ENCODE data around the gene SLC24A3. TPM values are rescaled to one million over a fixed set of nuclear protein-coding genes. Genes with fewer than 3 reads are reported as not detected.

SLC24A3 gene
- total and polyA plus RNA-seq, 2 experiments from 2014 or later: not detected

- H3K27me3 ChIP-seq (replicated peaks; ENCODE audit: insufficient read depth): no peaks in the 10 kb centered on the region
- H3K9me2 ChIP-seq (ENCODE audit: insufficient read depth): no peaks in the 10 kb centered on the region
- no peak for DNase-seq
- no peaks in the 10 kb centered on the region for H3K9me3 ChIP-seq (ENCODE audit: low read depth)
- no peaks in the 10 kb centered on the region for H3K4me1 ChIP-seq (ENCODE audit: insufficient read depth)
- no peak overlapping the region for H2AFZ ChIP-seq
- in situ Hi-C loops (cut with MboI): no loop called here
- no peak overlapping the region for H3K27ac ChIP-seq
- no peaks in the 10 kb centered on the region for H3K36me3 ChIP-seq (ENCODE audit: low read depth)
- no peak for TF ChIP-seq EZH2 (IDR thresholded peaks at IDR 0.05; ENCODE audit: insufficient read depth, poor library complexity, severe bottlenecking)
- no peak for TF ChIP-seq EZH2phosphoT487 (IDR thresholded peaks at IDR 0.05; ENCODE audit: insufficient read depth, low read depth)
- H3K4me2 ChIP-seq (ENCODE audit: unreplicated experiment): no peak overlapping the region
- 46 to 47% methylated on average over 3 of the region's 3 CpGs for WGBS, 2 experiments (ENCODE audit: low coverage in 1 of 2, low lambda C conversion rate in 2 of 2, missing lambda C conversion rate in 2 of 2)
- no peak overlapping the region for H3K4me3 ChIP-seq
- no peak overlapping the region for H3K9ac ChIP-seq
- no peaks in the 10 kb centered on the region for H3F3A ChIP-seq (ENCODE audit: insufficient read depth)
- no peaks in the 10 kb centered on the region for H4K20me1 ChIP-seq (ENCODE audit: insufficient read depth)
- H3K79me2 ChIP-seq (ENCODE audit: insufficient read depth): no peaks in the 10 kb centered on the region
Observed at GRCh38 chr20:19624221-19624965, 412.0 kb downstream of the SLC24A3 start.

- H3K27ac ChIP-seq: no peak overlapping the region
- H2AFZ ChIP-seq: no peak overlapping the region
- no peak overlapping the region for H3K9ac ChIP-seq
- no peaks in the 10 kb centered on the region for H3F3A ChIP-seq (ENCODE audit: insufficient read depth)
- no peak overlapping the region for H3K4me3 ChIP-seq
- no peaks in the 10 kb centered on the region for H3K4me1 ChIP-seq (ENCODE audit: insufficient read depth)
- H3K9me2 ChIP-seq (ENCODE audit: insufficient read depth): no peaks in the 10 kb centered on the region
- no peak for DNase-seq
- in situ Hi-C loops (cut with MboI): no loop called here
- H3K79me2 ChIP-seq (ENCODE audit: insufficient read depth): no peaks in the 10 kb centered on the region
- 48 to 73% methylated on average over 1 of the region's 1 CpG for WGBS, 2 experiments (ENCODE audit: low coverage in 1 of 2, low lambda C conversion rate in 2 of 2, missing lambda C conversion rate in 2 of 2)
- no peaks in the 10 kb centered on the region for H3K9me3 ChIP-seq (ENCODE audit: low read depth)
- H3K4me2 ChIP-seq (ENCODE audit: unreplicated experiment): no peak overlapping the region
- no peaks in the 10 kb centered on the region for H4K20me1 ChIP-seq (ENCODE audit: insufficient read depth)
- no peaks in the 10 kb centered on the region for H3K27me3 ChIP-seq (replicated peaks; ENCODE audit: insufficient read depth)
- no peaks in the 10 kb centered on the region for H3K36me3 ChIP-seq (ENCODE audit: low read depth)
- TF ChIP-seq EZH2phosphoT487 (IDR thresholded peaks at IDR 0.05; ENCODE audit: insufficient read depth, low read depth): no peak
- TF ChIP-seq EZH2 (IDR thresholded peaks at IDR 0.05; ENCODE audit: insufficient read depth, poor library complexity, severe bottlenecking): no peak
Observed at GRCh38 chr20:19625426-19625825, 413.0 kb downstream of the SLC24A3 start.

- in situ Hi-C loops (cut with MboI): no loop called here
- no peak overlapping the region for H3K9ac ChIP-seq
- H3K9me3 ChIP-seq (ENCODE audit: low read depth): no peaks in the 10 kb centered on the region
- H4K20me1 ChIP-seq (ENCODE audit: insufficient read depth): no peaks in the 10 kb centered on the region
- H3K4me1 ChIP-seq (ENCODE audit: insufficient read depth): no peaks in the 10 kb centered on the region
- no peak overlapping the region for H3K4me2 ChIP-seq (ENCODE audit: unreplicated experiment)
- no peak overlapping the region for H3K4me3 ChIP-seq
- H3K9me2 ChIP-seq (ENCODE audit: insufficient read depth): no peaks in the 10 kb centered on the region
- H3K27ac ChIP-seq: no peak overlapping the region
- no peaks in the 10 kb centered on the region for H3K36me3 ChIP-seq (ENCODE audit: low read depth)
- no peaks in the 10 kb centered on the region for H3F3A ChIP-seq (ENCODE audit: insufficient read depth)
- H3K79me2 ChIP-seq (ENCODE audit: insufficient read depth): no peaks in the 10 kb centered on the region
- no peak overlapping the region for H2AFZ ChIP-seq
- 71 to 72% methylated on average over 5 of the region's 5 CpGs for WGBS, 2 experiments (ENCODE audit: low coverage in 1 of 2, low lambda C conversion rate in 2 of 2, missing lambda C conversion rate in 2 of 2)
- peak; percentile 6 for DNase-seq
- no peaks in the 10 kb centered on the region for H3K27me3 ChIP-seq (replicated peaks; ENCODE audit: insufficient read depth)
- no peak for TF ChIP-seq EZH2 (IDR thresholded peaks at IDR 0.05; ENCODE audit: insufficient read depth, poor library complexity, severe bottlenecking)
- no peak for TF ChIP-seq EZH2phosphoT487 (IDR thresholded peaks at IDR 0.05; ENCODE audit: insufficient read depth, low read depth)
Observed at GRCh38 chr20:19626896-19627295, 414.5 kb downstream of the SLC24A3 start.

GRCh38 chr20:19628570-19629134 lies 416.2 kb downstream of the SLC24A3 start:
- Histone ChIP-seq H2AFZ (no peak overlapping the region), H3K79me2 (ENCODE audit: insufficient read depth) (no peaks in the 10 kb centered on the region), H3K4me2 (ENCODE audit: unreplicated experiment) (no peak overlapping the region), H3K9ac (no peak overlapping the region), H3K9me2 (ENCODE audit: insufficient read depth) (no peaks in the 10 kb centered on the region), H3F3A (ENCODE audit: insufficient read depth) (no peaks in the 10 kb centered on the region), H3K27me3 (replicated peaks; ENCODE audit: insufficient read depth) (0 out of 2 replicates have a peak, but pooled peaks cover 4% of the 10 kb centered on the region), H3K4me1 (ENCODE audit: insufficient read depth) (no peaks in the 10 kb centered on the region), H3K9me3 (ENCODE audit: low read depth) (no peaks in the 10 kb centered on the region), H4K20me1 (ENCODE audit: insufficient read depth) (no peaks in the 10 kb centered on the region), H3K36me3 (ENCODE audit: low read depth) (no peaks in the 10 kb centered on the region), H3K27ac (no peak overlapping the region), H3K4me3 (no peak overlapping the region)
- TF ChIP-seq EZH2 (IDR thresholded peaks at IDR 0.05; ENCODE audit: insufficient read depth, poor library complexity, severe bottlenecking) (no peak), EZH2phosphoT487 (IDR thresholded peaks at IDR 0.05; ENCODE audit: insufficient read depth, low read depth) (no peak)
- in situ Hi-C loops (cut with MboI): no loop called here
- peak; percentile 60 for DNase-seq
- WGBS, 2 experiments (ENCODE audit: low coverage in 1 of 2, low lambda C conversion rate in 2 of 2, missing lambda C conversion rate in 2 of 2): 57 to 59% methylated on average over 2 of the region's 2 CpGs
